Stimulated activated CD8-positive, alpha-beta memory T cell treated with anti-CD3 and anti-CD28 coated beads, Interleukin-7, amount 100 ng/mL, for 1 hour (primary cell): Measurements from ENCODE around the gene EYS.
"Not testable (repeated sequence)": the region's sequence is repeated elsewhere in the genome, so short reads cannot be mapped to it uniquely, and the experiment has no call there.

ENCODE experiments used
- DNase-seq, 2 donors: peaks; one replicate each; pipeline ENCODE4 v3.0.0-alpha.2; 2020; ENCODE audit warnings: low read depth in 2 of 2

EYS gene

GRCh38 chr6:64238908-64239307 is 1468.1 kb downstream of the EYS start:
- DNase-seq = not testable (repeated sequence)

DNA sequence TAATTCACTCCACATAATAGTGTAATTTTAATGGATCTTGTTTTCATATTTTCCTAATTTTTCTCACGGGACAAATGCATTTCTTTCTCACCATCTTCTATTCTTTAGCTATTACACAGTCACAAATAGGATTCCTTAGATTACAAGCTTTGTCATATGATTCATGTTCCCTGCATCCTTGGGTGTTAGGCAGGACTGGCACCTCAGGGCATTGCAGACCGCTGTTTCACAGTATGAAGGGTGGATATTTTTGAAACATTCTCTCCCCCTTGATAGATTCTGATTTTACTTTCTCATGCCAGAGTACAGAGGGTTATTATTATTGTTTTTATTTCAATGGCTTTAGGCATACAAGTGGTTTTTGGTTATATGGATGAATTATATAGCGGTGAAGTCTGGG is 1469.0 kb downstream of the EYS start:
- no peak for DNase-seq

GRCh38 chr6:64233746-64234145 is 1473.3 kb downstream of the EYS start:
- DNase-seq = no peak

GRCh38 chr6:64231928-64232327 is 1475.1 kb downstream of the EYS start:
- no peak for DNase-seq

DNA sequence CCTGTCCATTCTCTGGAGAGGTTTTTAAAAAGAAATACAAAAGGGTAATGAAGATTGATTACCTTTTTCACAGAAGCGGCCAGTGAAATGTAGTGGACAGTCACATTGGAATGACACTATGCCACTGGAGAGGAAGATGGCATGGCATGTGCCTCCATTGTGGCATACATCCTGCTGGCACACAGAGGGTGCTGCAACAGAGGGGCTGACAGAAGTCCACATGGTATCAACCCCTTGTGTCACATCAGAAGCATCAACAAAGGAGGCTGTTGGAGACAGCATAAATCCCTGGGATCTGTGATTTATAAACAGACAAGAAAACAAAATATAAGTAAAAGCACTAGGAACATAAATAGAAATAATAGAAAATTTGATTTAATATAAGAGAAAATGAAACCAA is 1476.5 kb downstream of the EYS start:
- DNase-seq = no peak

DNA sequence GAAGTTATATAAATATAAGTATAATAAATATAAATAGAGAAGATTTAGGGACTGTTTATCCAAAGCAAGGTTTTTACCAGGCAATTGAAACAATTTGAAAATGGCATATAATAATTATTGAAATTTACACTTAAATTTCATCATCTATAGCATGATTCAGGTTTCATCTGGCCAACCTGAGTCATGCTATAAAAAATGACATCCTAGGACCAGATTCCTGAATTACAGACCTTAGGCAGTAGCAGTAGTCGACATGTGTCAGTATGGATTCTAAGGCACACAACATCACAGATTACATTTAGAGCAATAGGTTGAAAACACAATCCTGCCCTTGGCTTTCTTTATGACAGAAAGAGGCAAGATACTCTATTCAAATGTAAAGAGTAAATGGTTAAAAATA is 1479.2 kb downstream of the EYS start:
- no peak for DNase-seq

- DNase-seq = no peak
These were observed 1481.5 kb downstream of the EYS start for GRCh38 chr6:64225503-64225902.

DNA sequence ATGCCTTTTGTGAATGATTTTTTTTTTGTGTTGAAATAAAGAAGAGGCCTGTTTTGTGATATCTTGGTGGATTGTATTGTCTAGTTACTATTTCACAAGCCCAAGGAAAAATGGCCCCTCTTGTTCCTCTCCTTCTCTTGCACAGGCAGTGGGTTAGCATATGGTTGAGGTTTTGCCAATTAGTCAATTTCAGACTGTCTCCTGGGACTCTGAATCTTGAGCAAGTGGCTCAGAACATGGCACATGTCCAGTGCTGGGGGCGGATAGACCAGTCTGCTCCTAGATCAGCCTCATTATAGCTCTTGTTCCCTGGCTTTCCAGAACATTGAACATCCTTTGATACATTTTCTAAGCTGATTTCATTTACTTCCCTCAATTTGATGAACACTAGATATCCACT is 1482.2 kb downstream of the EYS start:
- no peak for DNase-seq

DNA sequence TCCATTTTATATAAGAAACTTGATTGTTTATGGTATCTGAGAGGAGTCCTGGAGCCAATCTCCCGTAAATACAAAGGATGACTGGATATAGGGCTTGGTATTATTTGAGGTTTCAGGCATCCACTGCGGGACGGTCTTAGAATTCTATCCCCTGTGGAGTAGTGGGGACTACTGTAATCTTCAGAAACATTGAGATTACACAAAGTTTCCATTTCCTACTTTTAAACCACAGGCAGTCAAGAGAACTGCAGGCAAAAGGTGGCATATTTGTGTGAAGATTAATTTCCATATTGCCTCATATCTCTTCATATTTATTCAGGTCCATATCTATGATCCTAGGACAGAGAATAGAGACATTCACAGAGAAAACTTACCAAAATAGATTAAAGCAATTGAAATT is 1485.2 kb downstream of the EYS start:
- no peak for DNase-seq

- no peak for DNase-seq
These were observed 1486.2 kb downstream of the EYS start for GRCh38 chr6:64220801-64221200.

GRCh38 chr6:64217721-64218620 is 1489.1 kb downstream of the EYS start:
- DNase-seq = no peak

DNA sequence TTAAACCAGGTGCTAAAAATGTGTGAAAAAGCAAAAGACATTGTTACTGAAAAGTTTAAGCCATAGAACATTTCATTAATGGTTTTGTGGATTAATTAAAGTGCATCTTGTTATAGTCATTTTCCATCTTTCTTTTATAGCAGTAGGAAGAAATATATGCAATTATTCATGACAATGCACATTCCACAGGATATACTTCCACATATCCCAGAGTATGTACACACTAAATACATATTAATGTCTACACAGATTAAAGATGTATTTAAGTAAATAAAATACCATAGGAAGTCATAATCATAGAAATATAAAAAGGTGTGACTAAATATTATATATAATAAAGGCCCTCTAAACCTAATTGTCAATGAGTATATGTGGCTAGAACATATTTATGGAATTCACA is 1492.7 kb downstream of the EYS start:
- DNase-seq = no peak

DNA sequence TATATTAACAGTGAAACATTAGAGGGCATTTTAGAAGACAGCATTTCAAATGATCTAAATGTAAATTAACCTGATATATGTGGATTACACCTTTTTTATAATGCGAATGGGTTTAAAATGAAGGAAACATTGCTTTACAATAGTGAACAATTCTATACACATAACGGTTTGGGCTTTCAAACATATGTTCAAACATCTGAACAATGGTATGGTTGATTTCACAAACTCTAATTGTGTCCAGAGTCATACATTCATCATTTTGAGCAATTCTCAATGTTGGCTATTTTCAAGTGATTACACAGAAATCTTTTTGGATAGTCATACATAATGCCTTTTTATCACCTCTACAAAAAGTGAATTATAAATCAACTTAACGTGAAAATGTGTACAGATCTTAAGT is 1493.3 kb downstream of the EYS start:
- DNase-seq = no peak

DNA sequence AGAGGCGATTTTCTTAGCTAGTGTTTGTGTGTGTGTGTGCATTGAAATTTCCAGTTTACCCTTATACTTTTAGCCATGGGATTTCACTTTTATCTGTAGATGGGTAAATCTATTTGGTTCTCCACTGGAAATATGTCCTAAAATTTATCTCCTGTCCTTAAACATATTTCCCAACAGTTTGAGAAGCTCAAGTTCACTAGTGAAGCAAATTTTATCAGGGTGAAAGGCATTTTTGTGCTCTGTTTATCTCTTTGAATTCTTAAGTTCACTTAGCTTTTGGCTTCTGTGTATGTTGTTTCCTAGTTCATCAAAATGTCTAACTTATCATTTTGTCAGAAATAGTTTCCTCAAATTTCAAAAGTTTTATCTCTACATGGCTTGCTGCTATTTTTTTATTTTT is 1509.8 kb downstream of the EYS start:
- no peak for DNase-seq

GRCh38 chr6:64186592-64186991 is 1520.4 kb downstream of the EYS start:
- no peak for DNase-seq

GRCh38 chr6:64185621-64186020 is 1521.4 kb downstream of the EYS start:
- DNase-seq = no peak

DNA sequence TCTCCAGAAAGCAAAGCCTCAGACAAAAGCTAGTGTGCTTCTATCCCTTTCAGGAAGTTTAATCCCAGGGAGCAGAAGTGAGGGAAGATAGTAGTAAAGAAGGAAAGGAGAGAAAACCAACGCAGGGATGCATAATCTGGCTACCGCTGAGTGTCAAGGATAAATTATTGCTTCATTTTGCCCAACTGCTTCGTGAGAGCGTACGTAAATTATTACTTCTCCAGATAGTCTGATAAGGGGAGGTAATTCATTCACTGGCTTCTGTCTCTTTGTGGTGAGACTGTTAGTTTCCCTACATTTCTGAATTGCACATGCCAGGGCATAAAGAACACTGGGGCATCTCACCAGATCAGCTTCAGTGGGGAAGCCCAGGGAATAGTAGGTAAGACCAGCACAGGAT is 1531.7 kb downstream of the EYS start:
- no peak for DNase-seq

GRCh38 chr6:64170316-64170715 is 1536.7 kb downstream of the EYS start:
- DNase-seq = no peak

DNA sequence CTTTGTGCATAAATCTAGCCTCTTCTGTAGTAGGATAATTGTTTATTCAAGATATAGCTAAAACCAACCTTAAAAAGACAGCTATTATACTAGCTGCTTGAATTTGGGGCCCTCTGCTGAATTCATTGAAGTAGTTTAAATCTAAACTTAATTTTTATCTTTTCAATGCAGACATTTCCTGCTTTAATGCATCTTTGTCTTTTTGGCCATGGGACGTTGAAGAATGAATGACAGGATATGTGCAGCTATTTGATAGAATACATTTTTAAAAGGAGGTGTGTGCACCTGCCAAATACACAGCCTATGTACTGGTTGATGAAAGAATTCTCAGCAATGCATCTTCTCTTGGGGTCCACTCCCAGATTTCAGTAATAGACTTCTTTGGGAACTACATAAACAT is 1546.5 kb downstream of the EYS start:
- DNase-seq = no peak

DNA sequence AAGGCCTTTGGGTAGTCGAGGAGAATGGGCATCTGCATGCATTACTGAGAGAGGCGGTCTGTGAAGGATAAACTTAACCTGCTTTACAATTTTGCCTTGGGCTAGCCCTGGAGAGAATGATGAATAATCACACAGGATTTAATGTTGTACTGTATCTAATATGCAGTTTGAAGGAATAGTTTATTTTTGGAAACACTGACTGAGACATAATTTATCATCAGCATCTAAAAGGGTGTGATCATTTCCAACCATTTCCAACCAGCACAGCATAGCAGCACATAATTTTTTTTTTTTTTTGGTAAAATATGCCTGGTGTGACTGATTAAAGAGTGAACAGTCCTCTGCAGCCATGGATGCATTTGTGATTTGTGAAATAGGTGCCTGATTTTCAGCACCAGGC is 1552.0 kb downstream of the EYS start:
- DNase-seq = no peak

DNA sequence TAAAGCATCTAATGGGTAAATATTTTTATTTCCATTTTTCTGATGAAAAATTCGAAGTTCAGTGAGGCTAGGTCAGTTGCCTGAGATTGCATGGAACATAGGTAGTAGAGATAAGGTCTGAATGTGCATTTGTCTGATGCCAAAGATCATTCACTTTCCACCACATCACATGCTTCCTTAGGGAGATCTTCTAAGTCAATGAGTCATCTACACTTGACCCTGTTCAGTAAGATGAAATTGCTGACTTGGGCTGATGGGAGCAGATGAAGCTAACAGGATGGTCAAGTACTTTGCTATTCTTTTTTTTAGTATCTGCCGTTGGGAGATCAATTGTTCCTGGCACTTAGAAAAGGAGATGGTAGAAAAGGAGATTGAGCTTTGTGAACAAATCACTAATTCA is 1560.2 kb downstream of the EYS start:
- DNase-seq = no peak

GRCh38 chr6:64146094-64146493 is 1560.9 kb downstream of the EYS start:
- no peak for DNase-seq

- DNase-seq = no peak
These were observed 1561.4 kb downstream of the EYS start for GRCh38 chr6:64145658-64146057.

DNA sequence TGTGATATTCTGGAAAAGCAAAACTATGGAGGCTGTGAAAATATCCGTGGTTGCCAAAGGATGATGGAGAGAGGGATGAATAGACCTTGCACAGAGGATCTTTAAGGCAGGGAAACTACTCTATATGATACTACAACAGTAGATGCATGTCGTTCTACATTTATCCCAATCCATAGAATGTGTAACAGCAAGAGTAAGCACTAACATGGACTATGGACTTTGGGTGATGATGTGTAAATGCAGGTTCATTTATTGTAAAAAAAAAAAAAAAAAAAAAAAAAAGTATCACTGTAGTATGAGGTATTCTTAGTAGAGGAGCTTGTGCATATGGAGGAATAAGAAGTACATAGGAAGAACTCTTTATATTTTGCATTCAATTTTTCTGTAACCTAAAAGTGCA is 1563.9 kb downstream of the EYS start:
- no peak for DNase-seq
